ENCODE results near the gene DNAAF5. TPM values are rescaled to one million over a fixed set of nuclear protein-coding genes. Genes with fewer than 3 reads are reported as not detected.

The DNAAF5 gene
- total RNA-seq, 2 experiments from 2014 or later, result 42.6 to 58.5 TPM

DNA sequence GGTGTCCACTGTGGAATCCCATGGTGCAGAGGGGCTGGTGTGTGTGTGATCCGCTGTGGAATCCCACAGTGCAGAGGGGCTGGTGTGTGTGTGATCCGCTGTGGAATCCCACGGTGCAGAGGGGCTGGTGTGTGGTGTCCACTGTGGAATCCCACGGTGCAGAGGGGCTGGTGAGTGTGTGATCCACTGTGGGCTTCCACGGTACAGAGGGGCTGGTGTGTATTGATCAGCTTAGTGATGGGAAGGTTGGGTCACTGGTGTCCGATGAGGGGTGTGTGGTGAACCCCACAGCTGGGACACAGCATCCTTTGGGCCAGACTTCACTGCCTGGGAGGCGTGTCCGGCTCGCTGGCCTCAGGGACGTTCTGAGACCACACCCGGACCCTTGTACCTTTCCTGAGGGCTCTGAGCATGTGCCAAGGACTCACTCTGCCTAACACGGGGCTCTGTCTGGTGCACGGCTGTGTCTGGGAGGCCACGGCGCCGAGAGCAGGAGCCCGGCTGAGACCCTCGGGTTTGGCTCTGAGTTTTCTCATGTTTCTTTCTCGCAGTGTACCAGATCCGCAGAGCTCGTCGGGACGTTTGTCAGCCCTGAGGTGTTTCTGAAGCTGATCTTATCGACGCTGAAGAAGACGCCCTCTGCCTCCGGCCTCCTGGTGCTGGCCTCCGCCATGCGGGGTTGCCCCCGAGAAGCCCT lies 29.9 kb downstream of the DNAAF5 start:
- no peaks in the 10 kb centered on the region for H3K9me2 ChIP-seq (ENCODE audit: insufficient read depth, low read length)
- no peak for DNase-seq (ENCODE audit: low spot score)
- intact Hi-C loops (cut with micrococcal nuclease; ENCODE audit: unreplicated experiment), result no loop called here
- CTCF ChIA-PET (ENCODE audit: unreplicated experiment), result no interaction called here
- H3K36me3 ChIP-seq (ENCODE audit: insufficient read depth, low read length), result peaks cover 83% of the 10 kb centered on the region
- no peaks in the 10 kb centered on the region for H3K9me3 ChIP-seq (ENCODE audit: low read length)
- H4K20me1 ChIP-seq (ENCODE audit: insufficient read depth, low read length), result no peaks in the 10 kb centered on the region
- BruUV-seq (replicated peaks), result no TSS peak
- H3K4me3 ChIP-seq (ENCODE audit: low read depth, low read length, poor library complexity, severe bottlenecking), result no peak overlapping the region
- no peak overlapping the region for H2AFZ ChIP-seq (ENCODE audit: low read length)
- POLR2A ChIA-PET, result no interaction called here
- no peak overlapping the region for H3K27ac ChIP-seq (ENCODE audit: low read depth, low read length, poor library complexity, severe bottlenecking)
- H3K4me2 ChIP-seq (ENCODE audit: low read length), result no peak overlapping the region
- H3K4me1 ChIP-seq (ENCODE audit: insufficient read depth, low read length, poor library complexity, severe bottlenecking), result no peaks in the 10 kb centered on the region
- H3K79me2 ChIP-seq (ENCODE audit: insufficient read depth, low read depth, low read length), result no peaks in the 10 kb centered on the region
- no peak for TF ChIP-seq EZH2phosphoT487 (IDR thresholded peaks at IDR 0.05; ENCODE audit: borderline replicate concordance, low read depth, low read length)
- TF ChIP-seq, protein P1, sequence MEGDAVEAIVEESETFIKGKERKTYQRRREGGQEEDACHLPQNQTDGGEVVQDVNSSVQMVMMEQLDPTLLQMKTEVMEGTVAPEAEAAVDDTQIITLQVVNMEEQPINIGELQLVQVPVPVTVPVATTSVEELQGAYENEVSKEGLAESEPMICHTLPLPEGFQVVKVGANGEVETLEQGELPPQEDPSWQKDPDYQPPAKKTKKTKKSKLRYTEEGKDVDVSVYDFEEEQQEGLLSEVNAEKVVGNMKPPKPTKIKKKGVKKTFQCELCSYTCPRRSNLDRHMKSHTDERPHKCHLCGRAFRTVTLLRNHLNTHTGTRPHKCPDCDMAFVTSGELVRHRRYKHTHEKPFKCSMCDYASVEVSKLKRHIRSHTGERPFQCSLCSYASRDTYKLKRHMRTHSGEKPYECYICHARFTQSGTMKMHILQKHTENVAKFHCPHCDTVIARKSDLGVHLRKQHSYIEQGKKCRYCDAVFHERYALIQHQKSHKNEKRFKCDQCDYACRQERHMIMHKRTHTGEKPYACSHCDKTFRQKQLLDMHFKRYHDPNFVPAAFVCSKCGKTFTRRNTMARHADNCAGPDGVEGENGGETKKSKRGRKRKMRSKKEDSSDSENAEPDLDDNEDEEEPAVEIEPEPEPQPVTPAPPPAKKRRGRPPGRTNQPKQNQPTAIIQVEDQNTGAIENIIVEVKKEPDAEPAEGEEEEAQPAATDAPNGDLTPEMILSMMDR (conservative IDR thresholded peaks at IDR 0.05; ENCODE audit: low read length), result no peak

DNA sequence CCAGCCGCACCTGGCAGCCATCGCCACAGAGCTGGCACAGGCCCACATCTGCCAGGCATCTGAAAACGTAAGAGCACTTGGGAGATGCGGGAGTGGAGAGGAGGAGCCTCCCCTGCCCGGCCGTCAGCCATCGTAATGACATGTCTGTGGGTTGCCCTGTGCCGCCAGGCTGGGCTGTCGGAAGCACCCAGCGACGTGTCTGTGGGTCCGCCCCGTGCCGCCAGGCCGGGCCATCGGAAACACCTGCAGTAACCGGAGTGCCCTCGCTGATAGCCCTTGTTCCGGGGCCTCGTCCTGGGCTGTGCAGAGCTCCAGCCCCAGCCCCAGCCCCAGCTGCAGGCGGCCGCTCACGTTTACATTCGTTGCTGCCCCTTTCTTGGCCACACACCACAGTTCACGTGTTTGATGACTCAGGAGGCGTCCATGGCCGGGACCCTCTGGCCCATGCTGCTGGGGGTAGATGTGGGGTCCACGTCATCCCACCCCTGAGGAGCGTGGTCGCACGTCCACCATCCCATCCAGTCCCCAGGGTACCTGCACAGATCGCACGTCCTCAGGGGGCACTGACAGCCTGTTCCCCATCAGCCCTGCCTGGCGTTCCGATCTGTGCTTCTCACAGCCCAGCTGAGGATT lies 30.5 kb downstream of the DNAAF5 start:
- no TSS peak for BruUV-seq (replicated peaks)
- Histone ChIP-seq H3K4me1 (ENCODE audit: insufficient read depth, low read length, poor library complexity, severe bottlenecking) (no peaks in the 10 kb centered on the region), H3K9me2 (ENCODE audit: insufficient read depth, low read length) (no peaks in the 10 kb centered on the region), H3K4me2 (ENCODE audit: low read length) (no peak overlapping the region), H4K20me1 (ENCODE audit: insufficient read depth, low read length) (no peaks in the 10 kb centered on the region), H3K9me3 (ENCODE audit: low read length) (no peaks in the 10 kb centered on the region), H3K36me3 (ENCODE audit: insufficient read depth, low read length) (peaks cover 84% of the 10 kb centered on the region), H2AFZ (ENCODE audit: low read length) (no peak overlapping the region), H3K79me2 (ENCODE audit: insufficient read depth, low read depth, low read length) (no peaks in the 10 kb centered on the region), H3K4me3 (ENCODE audit: low read depth, low read length, poor library complexity, severe bottlenecking) (no peak overlapping the region), H3K27ac (ENCODE audit: low read depth, low read length, poor library complexity, severe bottlenecking) (no peak overlapping the region)
- no peak for DNase-seq (ENCODE audit: low spot score)
- intact Hi-C loops (cut with micrococcal nuclease; ENCODE audit: unreplicated experiment), result no loop called here
- CTCF ChIA-PET (ENCODE audit: unreplicated experiment), result no interaction called here
- POLR2A ChIA-PET, result no interaction called here
- no peak for TF ChIP-seq EZH2phosphoT487 (IDR thresholded peaks at IDR 0.05; ENCODE audit: borderline replicate concordance, low read depth, low read length)
- TF ChIP-seq, protein P1 (conservative IDR thresholded peaks at IDR 0.05; ENCODE audit: low read length), result no peak

DNA sequence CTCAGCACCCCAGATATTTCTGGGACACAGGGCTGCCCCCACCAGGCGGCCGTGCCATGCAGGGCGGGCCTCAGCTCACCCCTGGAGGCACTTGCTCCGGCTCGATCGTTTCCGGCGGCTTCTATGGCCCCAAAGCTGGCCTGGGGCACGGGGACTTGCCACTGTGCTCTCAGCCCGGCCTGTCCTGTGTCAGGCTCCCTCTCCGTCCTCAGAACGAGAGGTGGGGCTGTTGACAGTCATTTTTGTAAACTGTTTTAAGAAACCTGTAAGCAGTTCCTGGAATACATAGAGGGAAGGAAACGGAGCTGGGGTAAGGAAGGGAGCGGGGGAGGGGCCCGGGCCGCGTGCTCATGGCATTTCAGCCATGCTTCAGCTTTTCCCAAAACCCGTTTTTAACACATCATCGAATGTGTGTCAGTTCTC lies 31.3 kb downstream of the DNAAF5 start:
- no peak overlapping the region for H3K4me2 ChIP-seq (ENCODE audit: low read length)
- no TSS peak for BruUV-seq (replicated peaks)
- intact Hi-C loops (cut with micrococcal nuclease; ENCODE audit: unreplicated experiment), result no loop called here
- H4K20me1 ChIP-seq (ENCODE audit: insufficient read depth, low read length), result no peaks in the 10 kb centered on the region
- no peak overlapping the region for H2AFZ ChIP-seq (ENCODE audit: low read length)
- H3K79me2 ChIP-seq (ENCODE audit: insufficient read depth, low read depth, low read length), result no peaks in the 10 kb centered on the region
- ChIA-PET POLR2A (no interaction called here), CTCF (ENCODE audit: unreplicated experiment) (no interaction called here)
- no peaks in the 10 kb centered on the region for H3K4me1 ChIP-seq (ENCODE audit: insufficient read depth, low read length, poor library complexity, severe bottlenecking)
- no peak overlapping the region for H3K27ac ChIP-seq (ENCODE audit: low read depth, low read length, poor library complexity, severe bottlenecking)
- no peak overlapping the region for H3K4me3 ChIP-seq (ENCODE audit: low read depth, low read length, poor library complexity, severe bottlenecking)
- no peaks in the 10 kb centered on the region for H3K9me2 ChIP-seq (ENCODE audit: insufficient read depth, low read length)
- TF ChIP-seq, protein P1 (conservative IDR thresholded peaks at IDR 0.05; ENCODE audit: low read length), result no peak
- DNase-seq (ENCODE audit: low spot score), result no peak
- no peaks in the 10 kb centered on the region for H3K9me3 ChIP-seq (ENCODE audit: low read length)
- peaks cover 79% of the 10 kb centered on the region for H3K36me3 ChIP-seq (ENCODE audit: insufficient read depth, low read length)
